Endothelial cell of umbilical vein (primary cell): ENCODE data around the gene PRIM2. TPM values are rescaled to one million over a fixed set of nuclear protein-coding genes. Genes with fewer than 3 reads are reported as not detected.
"Not testable (repeated sequence)": the region's sequence is repeated elsewhere in the genome, so short reads cannot be mapped to it uniquely, and the experiment has no call there.

Source experiments
- BruUV-seq: library from RNA; stranded (reverse); fragments of 400-500 nt; replicated peaks from 2 replicates; lab custom pipeline; 2021; lab: Mats Ljungman, UMichigan
- CTCF ChIA-PET: fragments of 300-600, 350-600 bp; sonication (Branson Sonifier 250); formaldehyde crosslinking; loops from one replicate; lab custom pipeline; 2021; ENCODE audit warnings: antibody characterized with exemption, inconsistent platforms; lab: Charles Lee
- POLR2A ChIA-PET: fragments of 300-600, 350-600 bp; sonication (Branson Sonifier 250); formaldehyde crosslinking; loops from one replicate; lab custom pipeline; 2021; ENCODE audit warnings: antibody characterized with exemption, inconsistent platforms; lab: Charles Lee
- DNase-seq: peaks from one replicate; pipeline ENCODE4 v3.0.0-alpha.2; 2011; ENCODE audit warnings: low read depth, low spot score
- FAIRE-seq: peaks from 2 replicates; lab custom pipeline; 2011; peaks lifted over from hg19 to GRCh38; lab: Jason Lieb, UNC
- H2AFZ ChIP-seq: 2 replicates; pipeline ENCODE4 v1.6.0; 2012; ENCODE audit warnings: low read depth, low read length, control low read depth, inconsistent platforms
- H3K27ac ChIP-seq: 2 replicates; pipeline ENCODE4 v1.5.1; 2011; ENCODE audit warnings: low read depth, mild to moderate bottlenecking, control low read depth, low read length, moderate library complexity; ENCODE audit not compliant: insufficient read depth
- H3K27me3 ChIP-seq, 2 experiments: 2 replicates each; pipeline versions ENCODE4 v1.6.0 to v1.6.1; 2011; ENCODE audit warnings: low read length in 2 of 2, mixed read lengths in 1 of 2; ENCODE audit not compliant: control insufficient read depth in 2 of 2, insufficient read depth in 2 of 2
- H3K36me3 ChIP-seq, 2 experiments: 2 replicates in 1 of 2; 3 replicates in 1 of 2; pipeline ENCODE4 v1.5.1; 2011; ENCODE audit warnings: low read length in 2 of 2, mild to moderate bottlenecking in 1 of 2, moderate library complexity in 1 of 2; ENCODE audit not compliant: control insufficient read depth in 2 of 2, insufficient read depth in 2 of 2; ENCODE audit errors: extremely low read depth in 1 of 2
- H3K4me1 ChIP-seq: 3 replicates; pipeline ENCODE4 v1.5.1; 2011; ENCODE audit warnings: mild to moderate bottlenecking, low read length; ENCODE audit not compliant: control insufficient read depth, insufficient read depth; ENCODE audit errors: extremely low read depth
- H3K4me2 ChIP-seq: 2 replicates; pipeline ENCODE4 v1.6.1; 2011; ENCODE audit warnings: low read length, control low read depth, mixed read lengths; ENCODE audit not compliant: insufficient read depth
- H3K4me3 ChIP-seq, 3 experiments: fragments of 200-600 bp in 1 of 3; sonication (generic), shearing (Covaris generic) in 1 of 3; replicated peaks in 1 of 3; 2 replicates each; pipeline ENCODE4 v1.5.1; 2011 to 2016; ENCODE audit warnings: control low read depth in 3 of 3, low read length in 3 of 3, mild to moderate bottlenecking in 2 of 3, inconsistent platforms in 1 of 3, low read depth in 1 of 3, moderate library complexity in 1 of 3; ENCODE audit not compliant: insufficient read depth in 1 of 3
- H3K79me2 ChIP-seq: 2 replicates; pipeline ENCODE4 v1.6.0; 2012; ENCODE audit warnings: low read length, inconsistent platforms; ENCODE audit not compliant: control insufficient read depth, insufficient read depth
- H3K9ac ChIP-seq: replicated peaks from 2 replicates; pipeline ENCODE3; 2011; ENCODE audit warnings: low read length, control low read depth; ENCODE audit not compliant: insufficient read depth; ENCODE audit errors: extremely low read depth
- H3K9me1 ChIP-seq: replicated peaks from 3 replicates; pipeline ENCODE4 v1.6.0; 2011; ENCODE audit warnings: mild to moderate bottlenecking, low read length; ENCODE audit not compliant: control insufficient read depth, insufficient read depth; ENCODE audit errors: extremely low read depth
- H3K9me3 ChIP-seq: replicated peaks from 2 replicates; pipeline ENCODE4 v1.5.1; 2012; ENCODE audit warnings: low read length, inconsistent platforms; ENCODE audit not compliant: control insufficient read depth, insufficient read depth
- H4K20me1 ChIP-seq: replicated peaks from 2 replicates; pipeline ENCODE3; 2011; ENCODE audit warnings: mild to moderate bottlenecking, low read length; ENCODE audit not compliant: control insufficient read depth, insufficient read depth; ENCODE audit errors: extremely low read depth
- dilution Hi-C: fragments of 300-500 bp; cut with MboI; formaldehyde crosslinking; loops from one replicate; pipeline ENCODE4 v1.15.0; 2019; ENCODE audit warnings: low sequenced_read_pairs; ENCODE audit not compliant: extremely low pct_ligation_motif_present
- intact Hi-C: fragments of 100-400 bp; cut with micrococcal nuclease; formaldehyde crosslinking; loops from one replicate; pipeline ENCODE4 v1.10.0; 2022
- polyA plus RNA-seq, 4 experiments: library from polyadenylated mRNA; depleted of rRNA in 3 of 4; stranded (reverse) in 3 of 4; unstranded in 1 of 4; fragments of >200 nt; gene quantifications; 2 replicates each; pipeline versions ENCODE4 v1.2.1 to v1.2.3, GENCODE V29; 2011 to 2012; ENCODE audit warnings: missing spikeins in 1 of 4
- total RNA-seq: library from RNA; stranded (reverse); gene quantifications from 2 replicates; pipeline ENCODE4 v1.2.3, GENCODE V29; 2021

PRIM2 gene
- total and polyA plus RNA-seq, 2 donors (not counting 3 experiments of a cell fraction or from before 2014, with no cell fraction given): 5.3 to 21.0 TPM

- H4K20me1 ChIP-seq, H3K27ac ChIP-seq, FAIRE-seq, BruUV-seq, CTCF ChIA-PET, H3K4me1 ChIP-seq, intact Hi-C loops, POLR2A ChIA-PET, H3K36me3 ChIP-seq, H3K4me3 ChIP-seq, H3K4me2 ChIP-seq, H3K79me2 ChIP-seq, dilution Hi-C loops, H3K9ac ChIP-seq, H2AFZ ChIP-seq, H3K27me3 ChIP-seq, H3K9me3 ChIP-seq, DNase-seq, H3K9me1 ChIP-seq: not testable (repeated sequence)
Observed at GRCh38 chr6:57359766-57360165, 42.3 kb downstream of the PRIM2 start.

GRCh38 chr6:57362340-57362739 lies 44.9 kb downstream of the PRIM2 start:
- H3K9me1 ChIP-seq, BruUV-seq, H3K4me1 ChIP-seq, intact Hi-C loops, H4K20me1 ChIP-seq, DNase-seq, H3K27ac ChIP-seq, H3K4me3 ChIP-seq, H2AFZ ChIP-seq, dilution Hi-C loops, H3K27me3 ChIP-seq, H3K79me2 ChIP-seq, FAIRE-seq, POLR2A ChIA-PET, H3K4me2 ChIP-seq, H3K9me3 ChIP-seq, H3K9ac ChIP-seq, H3K36me3 ChIP-seq, CTCF ChIA-PET: not testable (repeated sequence)

GRCh38 chr6:57365076-57365583 lies 47.7 kb downstream of the PRIM2 start:
- intact Hi-C loops, H3K9me1 ChIP-seq, H3K27me3 ChIP-seq, FAIRE-seq, H4K20me1 ChIP-seq, H3K9me3 ChIP-seq, H2AFZ ChIP-seq, H3K36me3 ChIP-seq, dilution Hi-C loops, H3K79me2 ChIP-seq, DNase-seq, H3K27ac ChIP-seq, BruUV-seq, POLR2A ChIA-PET, H3K4me3 ChIP-seq, CTCF ChIA-PET, H3K4me2 ChIP-seq, H3K4me1 ChIP-seq, H3K9ac ChIP-seq: not testable (repeated sequence)

GRCh38 chr6:57368965-57369731 lies 51.7 kb downstream of the PRIM2 start:
- H3K9me3 ChIP-seq, H3K9me1 ChIP-seq, CTCF ChIA-PET, H3K36me3 ChIP-seq, H3K4me2 ChIP-seq, H3K9ac ChIP-seq, DNase-seq, H3K27me3 ChIP-seq, H3K79me2 ChIP-seq, POLR2A ChIA-PET, H3K27ac ChIP-seq, H2AFZ ChIP-seq, H4K20me1 ChIP-seq, H3K4me1 ChIP-seq, FAIRE-seq, H3K4me3 ChIP-seq, BruUV-seq, intact Hi-C loops, dilution Hi-C loops: not testable (repeated sequence)
